ENCODE data around the gene RPS6KA5.

- TF ChIP-seq CTCF (IDR thresholded peaks at IDR 0.05 in 4 of 5, conservative IDR thresholded peaks at IDR 0.05 in 1 of 5) (no peak), POLR2A (IDR thresholded peaks at IDR 0.05) (no peak)
Observed at GRCh38 chr14:91032248-91032647, 28.2 kb downstream of the RPS6KA5 start.

All from gastrocnemius medialis (tissue), 4 donors.